HL-60 (cell line): ENCODE measurements around the gene CATSPERE.

Experiments used
- DNase-seq, 2 experiments: peaks; one replicate each; pipeline ENCODE4 v3.0.0-alpha.2; 2010 to 2020; ENCODE audit warnings: low read depth in 1 of 2, low spot score in 1 of 2
- H3K27ac ChIP-seq: fragments of 250-450 bp; sonication (Bioruptor Pico); replicated peaks from 2 replicates; pipeline ENCODE4 v1.5.1; 2020; ENCODE audit warnings: mild to moderate bottlenecking, moderate library complexity
- H3K27me3 ChIP-seq: fragments of 250-450 bp; sonication (Bioruptor Pico); 2 replicates; pipeline ENCODE4 v1.5.1; 2021; ENCODE audit warnings: mild to moderate bottlenecking, moderate library complexity; ENCODE audit not compliant: insufficient read depth, poor library complexity, severe bottlenecking
- H3K4me3 ChIP-seq: replicated peaks from 2 replicates; pipeline ENCODE4 v1.5.1; 2011; ENCODE audit warnings: mild to moderate bottlenecking, control low read depth, low read length; ENCODE audit not compliant: insufficient read depth
- GABPA ChIP-seq: IDR thresholded peaks from 2 replicates; pipeline ENCODE4 v1.6.1; 2012; ENCODE audit warnings: low read depth
- POLR2AphosphoS5 ChIP-seq: IDR thresholded peaks from 2 replicates; pipeline ENCODE4 v1.6.1; 2012; ENCODE audit warnings: low read depth
- SPI1 ChIP-seq: IDR thresholded peaks from 2 replicates; pipeline ENCODE4 v1.6.1; 2012; ENCODE audit warnings: low read depth, mild to moderate bottlenecking, borderline replicate concordance
- TF ChIP-seq, protein P1 (sequence below): IDR thresholded peaks from one replicate; pipeline ENCODE4 v1.5.1; 2011; ENCODE audit warnings: low read length, control low read depth, inconsistent platforms; ENCODE audit not compliant: insufficient read depth
- TF ChIP-seq, protein P2 (sequence below): IDR thresholded peaks from 2 replicates; pipeline ENCODE4 v1.6.1; 2012; ENCODE audit warnings: low read depth; ENCODE audit not compliant: insufficient replicate concordance

CATSPERE gene

DNA sequence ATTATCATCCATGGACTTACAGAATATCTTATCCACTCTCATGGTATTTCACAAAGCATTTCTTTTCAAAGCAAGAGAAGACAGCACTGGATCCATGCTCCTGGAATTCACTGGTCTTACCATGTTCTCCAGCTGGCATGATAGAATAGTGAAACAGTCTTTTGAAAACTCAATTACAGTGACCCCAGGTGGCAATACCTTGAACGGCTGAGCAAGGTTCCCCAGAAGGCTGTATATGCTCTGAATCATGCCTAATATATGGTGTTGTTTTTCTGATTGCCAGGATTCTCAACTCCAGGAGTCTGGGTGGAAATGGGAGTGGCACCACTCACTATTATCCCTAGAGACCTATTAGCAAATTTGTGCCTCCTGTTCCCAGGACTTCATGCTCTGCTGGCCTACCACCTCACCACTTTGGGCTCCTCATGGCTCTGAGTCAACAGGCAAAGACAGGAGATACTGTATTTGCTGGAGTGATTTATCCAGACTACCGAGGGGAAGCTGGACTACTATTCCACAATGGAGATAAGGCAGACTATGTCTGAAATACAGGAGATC, 87.6 kb downstream of the CATSPERE start:
- DNase-seq: no peak

DNA sequence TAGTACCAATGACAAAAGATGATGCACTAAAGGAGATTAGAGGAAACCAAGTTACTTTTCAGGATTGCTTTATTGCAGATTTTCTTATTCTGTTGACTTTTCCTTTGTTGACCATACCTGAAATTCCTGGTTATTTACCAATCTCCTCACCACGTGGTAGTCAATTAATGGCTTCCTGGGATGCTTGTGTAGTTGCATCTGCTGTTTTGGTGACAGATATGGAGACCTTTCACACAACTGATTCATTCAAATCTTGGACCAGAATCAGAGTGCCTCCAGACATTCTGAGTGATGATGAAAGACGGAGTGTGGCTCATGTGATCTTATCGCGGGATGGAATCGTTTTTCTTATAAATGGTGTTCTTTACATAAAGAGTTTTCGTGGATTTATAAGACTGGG, 91.3 kb downstream of the CATSPERE start:
- DNase-seq: no peak

More for the DNA sequence above, 87.6 kb downstream of the CATSPERE start:
- no peak overlapping the region for H3K27ac ChIP-seq
- H3K4me3 ChIP-seq: no peak overlapping the region
- no peaks in the 10 kb centered on the region for H3K27me3 ChIP-seq
- TF ChIP-seq POLR2AphosphoS5 (no peak), GABPA (no peak)

DNA sequence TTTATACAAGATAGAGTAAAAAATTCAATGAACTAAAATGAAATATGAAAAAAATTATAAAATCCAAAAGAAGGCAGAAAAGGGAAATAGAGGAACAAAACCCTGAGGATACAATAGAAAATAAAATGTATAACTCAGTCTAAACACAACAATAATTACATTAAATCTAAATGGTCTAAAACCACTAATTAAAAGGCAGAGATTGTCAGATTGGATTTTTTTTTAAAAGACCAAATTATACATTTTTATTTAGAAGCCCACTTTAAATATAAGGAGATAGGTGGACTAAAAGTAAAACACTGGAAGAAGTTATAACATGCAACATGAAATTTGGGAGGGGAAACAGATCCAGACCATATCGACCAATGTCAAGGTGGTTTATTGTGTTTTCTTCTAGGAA, 95.2 kb downstream of the CATSPERE start:
- H3K4me3 ChIP-seq: no peak overlapping the region
- H3K27me3 ChIP-seq: no peaks in the 10 kb centered on the region
- TF ChIP-seq, protein P1, sequence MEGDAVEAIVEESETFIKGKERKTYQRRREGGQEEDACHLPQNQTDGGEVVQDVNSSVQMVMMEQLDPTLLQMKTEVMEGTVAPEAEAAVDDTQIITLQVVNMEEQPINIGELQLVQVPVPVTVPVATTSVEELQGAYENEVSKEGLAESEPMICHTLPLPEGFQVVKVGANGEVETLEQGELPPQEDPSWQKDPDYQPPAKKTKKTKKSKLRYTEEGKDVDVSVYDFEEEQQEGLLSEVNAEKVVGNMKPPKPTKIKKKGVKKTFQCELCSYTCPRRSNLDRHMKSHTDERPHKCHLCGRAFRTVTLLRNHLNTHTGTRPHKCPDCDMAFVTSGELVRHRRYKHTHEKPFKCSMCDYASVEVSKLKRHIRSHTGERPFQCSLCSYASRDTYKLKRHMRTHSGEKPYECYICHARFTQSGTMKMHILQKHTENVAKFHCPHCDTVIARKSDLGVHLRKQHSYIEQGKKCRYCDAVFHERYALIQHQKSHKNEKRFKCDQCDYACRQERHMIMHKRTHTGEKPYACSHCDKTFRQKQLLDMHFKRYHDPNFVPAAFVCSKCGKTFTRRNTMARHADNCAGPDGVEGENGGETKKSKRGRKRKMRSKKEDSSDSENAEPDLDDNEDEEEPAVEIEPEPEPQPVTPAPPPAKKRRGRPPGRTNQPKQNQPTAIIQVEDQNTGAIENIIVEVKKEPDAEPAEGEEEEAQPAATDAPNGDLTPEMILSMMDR: no peak
- no peak for TF ChIP-seq GABPA
- TF ChIP-seq, protein P2, sequence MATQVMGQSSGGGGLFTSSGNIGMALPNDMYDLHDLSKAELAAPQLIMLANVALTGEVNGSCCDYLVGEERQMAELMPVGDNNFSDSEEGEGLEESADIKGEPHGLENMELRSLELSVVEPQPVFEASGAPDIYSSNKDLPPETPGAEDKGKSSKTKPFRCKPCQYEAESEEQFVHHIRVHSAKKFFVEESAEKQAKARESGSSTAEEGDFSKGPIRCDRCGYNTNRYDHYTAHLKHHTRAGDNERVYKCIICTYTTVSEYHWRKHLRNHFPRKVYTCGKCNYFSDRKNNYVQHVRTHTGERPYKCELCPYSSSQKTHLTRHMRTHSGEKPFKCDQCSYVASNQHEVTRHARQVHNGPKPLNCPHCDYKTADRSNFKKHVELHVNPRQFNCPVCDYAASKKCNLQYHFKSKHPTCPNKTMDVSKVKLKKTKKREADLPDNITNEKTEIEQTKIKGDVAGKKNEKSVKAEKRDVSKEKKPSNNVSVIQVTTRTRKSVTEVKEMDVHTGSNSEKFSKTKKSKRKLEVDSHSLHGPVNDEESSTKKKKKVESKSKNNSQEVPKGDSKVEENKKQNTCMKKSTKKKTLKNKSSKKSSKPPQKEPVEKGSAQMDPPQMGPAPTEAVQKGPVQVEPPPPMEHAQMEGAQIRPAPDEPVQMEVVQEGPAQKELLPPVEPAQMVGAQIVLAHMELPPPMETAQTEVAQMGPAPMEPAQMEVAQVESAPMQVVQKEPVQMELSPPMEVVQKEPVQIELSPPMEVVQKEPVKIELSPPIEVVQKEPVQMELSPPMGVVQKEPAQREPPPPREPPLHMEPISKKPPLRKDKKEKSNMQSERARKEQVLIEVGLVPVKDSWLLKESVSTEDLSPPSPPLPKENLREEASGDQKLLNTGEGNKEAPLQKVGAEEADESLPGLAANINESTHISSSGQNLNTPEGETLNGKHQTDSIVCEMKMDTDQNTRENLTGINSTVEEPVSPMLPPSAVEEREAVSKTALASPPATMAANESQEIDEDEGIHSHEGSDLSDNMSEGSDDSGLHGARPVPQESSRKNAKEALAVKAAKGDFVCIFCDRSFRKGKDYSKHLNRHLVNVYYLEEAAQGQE: no peak
- TF ChIP-seq POLR2AphosphoS5: no peak
- DNase-seq: no peak
- no peak overlapping the region for H3K27ac ChIP-seq

More for the DNA sequence above, 91.3 kb downstream of the CATSPERE start:
- TF ChIP-seq GABPA (no peak), SPI1 (no peak), POLR2AphosphoS5 (no peak)
- TF ChIP-seq, protein P1: no peak
- H3K27me3 ChIP-seq: no peaks in the 10 kb centered on the region
- H3K27ac ChIP-seq: no peak overlapping the region
- no peak overlapping the region for H3K4me3 ChIP-seq

DNA sequence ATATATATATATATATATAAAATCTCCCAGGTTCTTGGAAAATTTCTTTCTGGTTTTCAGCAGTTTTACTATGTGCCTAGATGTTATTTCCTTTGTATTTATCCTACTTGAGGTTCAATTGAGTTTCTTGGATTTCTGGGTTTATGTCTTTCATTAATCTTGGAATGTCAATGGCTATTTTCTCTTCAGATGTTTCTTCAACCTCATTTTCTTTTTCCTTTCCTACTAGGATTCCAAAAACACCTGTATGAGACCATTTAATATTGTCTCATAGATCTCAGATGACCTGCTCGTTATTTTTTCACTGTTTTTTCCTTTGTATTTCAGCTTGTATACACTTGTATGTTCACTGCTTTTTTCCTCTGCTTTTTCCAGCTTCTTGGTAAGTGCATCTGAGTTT, 96.5 kb downstream of the CATSPERE start:
- Histone ChIP-seq H3K27ac (no peak overlapping the region), H3K4me3 (no peak overlapping the region), H3K27me3 (no peaks in the 10 kb centered on the region)
- TF ChIP-seq SPI1: no peak
- TF ChIP-seq, protein P2: no peak
- TF ChIP-seq POLR2AphosphoS5: no peak
- no peak for TF ChIP-seq GABPA
- TF ChIP-seq, protein P1: no peak
- DNase-seq: no peak
